IMR-90 (cell line): ENCODE measurements around the gene GOLGA6A. TPM values are rescaled to one million over a fixed set of nuclear protein-coding genes. Genes with fewer than 3 reads are reported as not detected.
"Not testable (repeated sequence)": the region's sequence is repeated elsewhere in the genome, so short reads cannot be mapped to it uniquely, and the experiment has no call there.

ENCODE experiments used
- ATAC-seq: fragments of 200-7000 bp; cut with Tn5 transposase; 2 replicates; pipeline ENCODE4 v1.9.1; 2020; ENCODE audit warnings: low read depth, mild to moderate bottlenecking, moderate library complexity
- Bru-seq: library from RNA; stranded (reverse); fragments of 400-500 nt; gene quantifications from one replicate; lab custom pipeline; 2021; lab: Mats Ljungman, UMichigan
- BruChase-seq, 2 experiments: library from RNA; stranded (reverse); fragments of 400-500 nt; gene quantifications; one replicate each; lab custom pipeline; 2021; lab: Mats Ljungman, UMichigan
- BruUV-seq: library from RNA; stranded (reverse); fragments of 400-500 nt; replicated peaks from 2 replicates; lab custom pipeline; 2021; lab: Mats Ljungman, UMichigan
- CTCF ChIA-PET: fragments of 300-600 bp; formaldehyde crosslinking; extraction: SDS; loops from one replicate; lab custom pipeline; 2021; ENCODE audit warnings: antibody characterized with exemption; lab: Yijun Ruan, JAX
- POLR2A ChIA-PET: fragments of 300-600 bp; sonication (Branson Sonifier 250); formaldehyde crosslinking; loops from one replicate; lab custom pipeline; 2022; ENCODE audit warnings: antibody characterized with exemption; ENCODE audit not compliant: unreplicated experiment; lab: Charles Lee
- DNase-seq: peaks from one replicate; pipeline ENCODE4 v3.0.0; 2013
- H2AFZ ChIP-seq: replicated peaks from 2 replicates; pipeline ENCODE3; 2013; ENCODE audit warnings: low read length, mild to moderate bottlenecking; ENCODE audit not compliant: poor library complexity
- H2AK5ac ChIP-seq: 2 replicates; pipeline ENCODE4 v1.6.1; 2013; ENCODE audit warnings: low read depth, low read length, inconsistent platforms
- H2AK9ac ChIP-seq: replicated peaks from 2 replicates; pipeline ENCODE3; 2013; ENCODE audit warnings: mild to moderate bottlenecking, low read depth, low read length, moderate library complexity; ENCODE audit not compliant: poor library complexity
- H2BK120ac ChIP-seq: 2 replicates; pipeline ENCODE4 v1.6.1; 2013; ENCODE audit warnings: low read depth, low read length, inconsistent platforms
- H2BK15ac ChIP-seq: 3 replicates; pipeline ENCODE4 v1.6.1; 2013; ENCODE audit warnings: low read depth, low read length, inconsistent platforms
- H2BK20ac ChIP-seq: 2 replicates; pipeline ENCODE4 v1.6.1; 2013; ENCODE audit warnings: low read depth, mild to moderate bottlenecking, inconsistent platforms, low read length, moderate library complexity
- H2BK5ac ChIP-seq: 2 replicates; pipeline ENCODE4 v1.6.1; 2013; ENCODE audit warnings: mild to moderate bottlenecking, low read depth, low read length, inconsistent platforms; ENCODE audit not compliant: poor library complexity, severe bottlenecking
- H3K14ac ChIP-seq: replicated peaks from 2 replicates; pipeline ENCODE4 v1.6.1; 2013; ENCODE audit warnings: low read depth, low read length, inconsistent platforms
- H3K18ac ChIP-seq: 2 replicates; pipeline ENCODE4 v1.6.1; 2013; ENCODE audit warnings: low read depth, low read length, control low read depth
- H3K23ac ChIP-seq: 2 replicates; pipeline ENCODE4 v1.6.1; 2013; ENCODE audit warnings: low read depth, low read length, inconsistent platforms
- H3K27ac ChIP-seq: 2 replicates; pipeline ENCODE4 v1.5.1; 2013; ENCODE audit warnings: mild to moderate bottlenecking, control low read depth, low read length; ENCODE audit not compliant: insufficient read depth
- H3K27me3 ChIP-seq: 2 replicates; pipeline ENCODE4 v1.6.1; 2013; ENCODE audit warnings: low read length; ENCODE audit not compliant: control insufficient read depth, insufficient read depth
- H3K36me3 ChIP-seq: 2 replicates; pipeline ENCODE4 v1.6.1; 2013; ENCODE audit warnings: low read length, mixed read lengths; ENCODE audit not compliant: control insufficient read depth, insufficient read depth
- H3K4ac ChIP-seq: 2 replicates; pipeline ENCODE4 v1.6.1; 2013; ENCODE audit warnings: low read depth, low read length, inconsistent platforms
- H3K4me1 ChIP-seq: 2 replicates; pipeline ENCODE4 v1.6.1; 2013; ENCODE audit warnings: low read length, mixed read lengths; ENCODE audit not compliant: control insufficient read depth, insufficient read depth
- H3K4me2 ChIP-seq: 2 replicates; pipeline ENCODE4 v1.6.1; 2013; ENCODE audit warnings: low read depth, mild to moderate bottlenecking, control low read depth, low read length, moderate library complexity
- H3K4me3 ChIP-seq: 2 replicates; pipeline ENCODE4 v1.5.1; 2013; ENCODE audit warnings: low read depth, mild to moderate bottlenecking, control low read depth, low read length, moderate library complexity; ENCODE audit not compliant: insufficient read depth
- H3K56ac ChIP-seq: 2 replicates; pipeline ENCODE4 v1.6.1; 2013; ENCODE audit warnings: low read length, inconsistent platforms; ENCODE audit not compliant: insufficient read depth; ENCODE audit errors: extremely low read depth
- H3K79me1 ChIP-seq, 2 experiments: 2 replicates each; pipeline ENCODE4 v1.6.1; 2013; ENCODE audit warnings: low read length in 2 of 2, inconsistent platforms in 1 of 2, low read depth in 1 of 2
- H3K9ac ChIP-seq: 2 replicates; pipeline ENCODE4 v1.6.1; 2013; ENCODE audit warnings: low read depth, low read length, control low read depth
- H3K9me1 ChIP-seq: 2 replicates; pipeline ENCODE4 v1.6.1; 2013; ENCODE audit warnings: low read length, inconsistent platforms; ENCODE audit not compliant: insufficient read depth
- H3K9me3 ChIP-seq: 2 replicates; pipeline ENCODE4 v1.6.1; 2013; ENCODE audit warnings: low read length; ENCODE audit not compliant: control insufficient read depth, insufficient read depth
- H4K20me1 ChIP-seq: 2 replicates; pipeline ENCODE4 v1.6.1; 2013; ENCODE audit warnings: low read length, inconsistent platforms; ENCODE audit not compliant: insufficient read depth
- H4K5ac ChIP-seq: 2 replicates; pipeline ENCODE4 v1.6.1; 2013; ENCODE audit warnings: mild to moderate bottlenecking, low read depth, low read length, control low read depth
- H4K8ac ChIP-seq, 2 experiments: 2 replicates each; pipeline ENCODE4 v1.6.1; 2013; ENCODE audit warnings: low read depth in 2 of 2, low read length in 2 of 2, control low read depth in 1 of 2, inconsistent platforms in 1 of 2
- H4K91ac ChIP-seq: 2 replicates; pipeline ENCODE4 v1.6.1; 2013; ENCODE audit warnings: low read depth, low read length, inconsistent platforms; ENCODE audit not compliant: insufficient read depth
- WGBS, 2 experiments: methylation state at CpG; one replicate each; pipeline versions ENCODE4 v1.1.5 to v1.1.7; 2013; ENCODE audit warnings: missing lambda C conversion rate in 2 of 2; ENCODE audit not compliant: insufficient read length in 1 of 2; ENCODE audit errors: extremely low coverage in 2 of 2; 5-methylcytosine and 5-hydroxymethylcytosine counted together
- dilution Hi-C: fragments of 300-500 bp; cut with HindIII; formaldehyde crosslinking; loops from one replicate; pipeline ENCODE4 v1.14.3; 2018; ENCODE audit warnings: low sequenced_read_pairs; ENCODE audit not compliant: unreplicated experiment
- in situ Hi-C: fragments of 300-500 bp; cut with MboI; formaldehyde crosslinking; loops from 3 replicates; pipeline ENCODE4 v1.14.3; 2019; ENCODE audit warnings: low sequenced_read_pairs, inconsistent platforms, mixed read lengths
- intact Hi-C: fragments of 100-400 bp; cut with micrococcal nuclease; formaldehyde crosslinking; loops from 2 replicates; pipeline ENCODE4 v1.10.0; 2022
- long read RNA-seq: library from polyadenylated mRNA; unstranded; transcript quantifications from one replicate; pipeline ENCODE4 v2.0.0, GENCODE V29; 2021; ENCODE audit not compliant: unreplicated experiment
- polyA plus RNA-seq, 3 experiments: library from polyadenylated mRNA; depleted of rRNA; stranded (reverse); fragments of >200 nt; gene quantifications; 2 replicates each; pipeline ENCODE4 v1.2.3, GENCODE V29; 2012; ENCODE audit warnings: low replicate concordance in 1 of 3
- total RNA-seq: library from RNA; depleted of rRNA; stranded (reverse); fragments of >200 nt; gene quantifications from 2 replicates; pipeline ENCODE4 v1.2.3, GENCODE V29; 2012; rRNA removed

GOLGA6A gene
- total RNA-seq (not detected in 2 replicates), polyA plus RNA-seq (2012; rRNA removed) (not detected in 2 replicates), Bru-seq, nascent RNA (not detected), BruChase-seq, experiment 1, labeled RNA remaining after a 6-hour chase (percentile 12 among the genes with signal in this experiment), BruChase-seq, experiment 2, labeled RNA remaining after a 2-hour chase (not detected)
- polyA plus RNA-seq (2012; cell fraction: cytosol; rRNA removed): not detected in 2 replicates
- polyA plus RNA-seq (2012; cell fraction: nucleus; rRNA removed; ENCODE audit: low replicate concordance): 0.14 TPM in 1 of 2 replicates, not detected in the other
- long read RNA-seq: 0 reads

GRCh38 chr15:74082450-74082849 is at the start of gene GOLGA6A:
TSS of gene GOLGA6A (minus strand) at chr15:74082550. CDS start at chr15:74082509, 41 bp downstream.
- H4K20me1 ChIP-seq, H2BK120ac ChIP-seq, H2BK20ac ChIP-seq, H3K4me2 ChIP-seq, H3K56ac ChIP-seq, POLR2A ChIA-PET, intact Hi-C loops, H3K4me3 ChIP-seq, H3K9me3 ChIP-seq, H3K27ac ChIP-seq, H3K4ac ChIP-seq, H2AK5ac ChIP-seq, H3K9me1 ChIP-seq, H2AK9ac ChIP-seq, CTCF ChIA-PET, H3K9ac ChIP-seq, H3K18ac ChIP-seq, ATAC-seq, H2BK15ac ChIP-seq, H3K23ac ChIP-seq, dilution Hi-C loops, H2AFZ ChIP-seq, H2BK5ac ChIP-seq, DNase-seq, H4K91ac ChIP-seq, H4K5ac ChIP-seq, H3K36me3 ChIP-seq, H3K4me1 ChIP-seq, H3K14ac ChIP-seq, H4K8ac ChIP-seq, H3K27me3 ChIP-seq, H3K79me1 ChIP-seq, in situ Hi-C loops, BruUV-seq: not testable (repeated sequence)
- no CpG with 5 or more reads among the region's 7 CpGs for WGBS, 2 experiments
